WTC11 (cell line): Measurements from ENCODE around the gene CHPT1.

Experiments used
- CTCF ChIP-seq: fragments of 200-600 bp; IDR thresholded peaks from 2 replicates; pipeline ENCODE4 v1.8.0; 2022; ENCODE audit warnings: antibody characterized with exemption
- JUN ChIP-seq: sonication (generic); formaldehyde crosslinking; IDR thresholded peaks from 2 replicates; pipeline ENCODE4 v1.8.0; 2023; ENCODE audit warnings: mild to moderate bottlenecking, missing genetic modification reagents
- NR2C2 ChIP-seq: sonication (generic); formaldehyde crosslinking; IDR thresholded peaks from 2 replicates; pipeline ENCODE4 v1.8.0; 2022; ENCODE audit warnings: mild to moderate bottlenecking, missing genetic modification reagents
- ZNF121 ChIP-seq: sonication (generic); formaldehyde crosslinking; IDR thresholded peaks from 2 replicates; pipeline ENCODE4 v1.8.0; 2023; ENCODE audit warnings: missing genetic modification reagents

- TF ChIP-seq CTCF (no peak), ZNF121 (CRISPR knock-in tag) (no peak), JUN (CRISPR knock-in tag) (no peak), NR2C2 (CRISPR knock-in tag) (no peak)
Measured at GRCh38 chr12:101733166-101733565, 35.7 kb downstream of the CHPT1 start.
